Parathyroid adenoma (tissue), 2 donors: ENCODE results near the gene TMEM50B.
"Not testable (repeated sequence)": the region's sequence is repeated elsewhere in the genome, so short reads cannot be mapped to it uniquely, and the experiment has no call there.

Experiments
- H2AFZ ChIP-seq: fragments of 300-600 bp; sonication (generic); one replicate; pipeline ENCODE4 v1.7.0; 2017; ENCODE audit warnings: antibody characterized with exemption, mild to moderate bottlenecking
- H3K27ac ChIP-seq: fragments of 300-600 bp; sonication (generic); one replicate; pipeline ENCODE4 v1.7.0; 2017
- H3K27me3 ChIP-seq: fragments of 300-600 bp; sonication (generic); one replicate; pipeline ENCODE4 v1.7.0; 2017; ENCODE audit warnings: low read length; ENCODE audit not compliant: control insufficient read depth, insufficient read depth
- H3K36me3 ChIP-seq: fragments of 300-600 bp; sonication (generic); one replicate; pipeline ENCODE4 v1.7.0; 2017; ENCODE audit warnings: low read length; ENCODE audit not compliant: control insufficient read depth, insufficient read depth
- H3K4me1 ChIP-seq: fragments of 300-600 bp; sonication (generic); one replicate; pipeline ENCODE4 v1.7.0; 2017; ENCODE audit warnings: control low read depth
- H3K4me2 ChIP-seq: fragments of 300-600 bp; sonication (generic); one replicate; pipeline ENCODE4 v1.7.0; 2017; ENCODE audit warnings: low read length
- H3K4me3 ChIP-seq: fragments of 300-600 bp; sonication (generic); one replicate; pipeline ENCODE4 v1.7.0; 2017; ENCODE audit warnings: low read depth, low read length
- H3K79me2 ChIP-seq: fragments of 300-600 bp; sonication (generic); one replicate; pipeline ENCODE4 v1.7.0; 2017; ENCODE audit warnings: control low read depth
- H3K9ac ChIP-seq: fragments of 300-600 bp; sonication (generic); one replicate; pipeline ENCODE4 v1.7.0; 2017; ENCODE audit warnings: mild to moderate bottlenecking
- H3K9me3 ChIP-seq: fragments of 300-600 bp; sonication (generic); one replicate; pipeline ENCODE4 v1.7.0; 2017; ENCODE audit warnings: low read length; ENCODE audit not compliant: control insufficient read depth
- TF ChIP-seq, protein P1 (sequence below): fragments of 300-600 bp; sonication (generic); IDR thresholded peaks from one replicate; pipeline ENCODE4 v1.7.0; 2017; ENCODE audit warnings: antibody characterized with exemption, mild to moderate bottlenecking
- donor health status: primary hyperparathyroidism.

TMEM50B gene

GRCh38 chr21:33477066-33477465 is 2.7 kb downstream of the TMEM50B start:
- Histone ChIP-seq H3K27me3 (no peaks in the 10 kb centered on the region), H2AFZ (no peak overlapping the region), H3K9ac (no peak overlapping the region), H3K27ac (no peak overlapping the region), H3K4me3 (no peak overlapping the region), H3K9me3 (no peaks in the 10 kb centered on the region), H3K79me2 (peaks cover 20% of the 10 kb centered on the region), H3K4me2 (no peak overlapping the region), H3K4me1 (no peaks in the 10 kb centered on the region), H3K36me3 (no peaks in the 10 kb centered on the region)
- TF ChIP-seq, protein P1, sequence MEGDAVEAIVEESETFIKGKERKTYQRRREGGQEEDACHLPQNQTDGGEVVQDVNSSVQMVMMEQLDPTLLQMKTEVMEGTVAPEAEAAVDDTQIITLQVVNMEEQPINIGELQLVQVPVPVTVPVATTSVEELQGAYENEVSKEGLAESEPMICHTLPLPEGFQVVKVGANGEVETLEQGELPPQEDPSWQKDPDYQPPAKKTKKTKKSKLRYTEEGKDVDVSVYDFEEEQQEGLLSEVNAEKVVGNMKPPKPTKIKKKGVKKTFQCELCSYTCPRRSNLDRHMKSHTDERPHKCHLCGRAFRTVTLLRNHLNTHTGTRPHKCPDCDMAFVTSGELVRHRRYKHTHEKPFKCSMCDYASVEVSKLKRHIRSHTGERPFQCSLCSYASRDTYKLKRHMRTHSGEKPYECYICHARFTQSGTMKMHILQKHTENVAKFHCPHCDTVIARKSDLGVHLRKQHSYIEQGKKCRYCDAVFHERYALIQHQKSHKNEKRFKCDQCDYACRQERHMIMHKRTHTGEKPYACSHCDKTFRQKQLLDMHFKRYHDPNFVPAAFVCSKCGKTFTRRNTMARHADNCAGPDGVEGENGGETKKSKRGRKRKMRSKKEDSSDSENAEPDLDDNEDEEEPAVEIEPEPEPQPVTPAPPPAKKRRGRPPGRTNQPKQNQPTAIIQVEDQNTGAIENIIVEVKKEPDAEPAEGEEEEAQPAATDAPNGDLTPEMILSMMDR = no peak

GRCh38 chr21:33473344-33473743 is 6.4 kb downstream of the TMEM50B start:
- no peaks in the 10 kb centered on the region for H3K9me3 ChIP-seq
- H3K27ac ChIP-seq = no peak overlapping the region
- peaks cover 28% of the 10 kb centered on the region for H3K79me2 ChIP-seq
- H3K9ac ChIP-seq = no peak overlapping the region
- TF ChIP-seq, protein P1 = no peak
- no peak overlapping the region for H3K4me3 ChIP-seq
- H3K4me1 ChIP-seq = no peaks in the 10 kb centered on the region
- no peak overlapping the region for H3K4me2 ChIP-seq
- H3K36me3 ChIP-seq = no peaks in the 10 kb centered on the region
- no peak overlapping the region for H2AFZ ChIP-seq
- H3K27me3 ChIP-seq = no peaks in the 10 kb centered on the region

DNA sequence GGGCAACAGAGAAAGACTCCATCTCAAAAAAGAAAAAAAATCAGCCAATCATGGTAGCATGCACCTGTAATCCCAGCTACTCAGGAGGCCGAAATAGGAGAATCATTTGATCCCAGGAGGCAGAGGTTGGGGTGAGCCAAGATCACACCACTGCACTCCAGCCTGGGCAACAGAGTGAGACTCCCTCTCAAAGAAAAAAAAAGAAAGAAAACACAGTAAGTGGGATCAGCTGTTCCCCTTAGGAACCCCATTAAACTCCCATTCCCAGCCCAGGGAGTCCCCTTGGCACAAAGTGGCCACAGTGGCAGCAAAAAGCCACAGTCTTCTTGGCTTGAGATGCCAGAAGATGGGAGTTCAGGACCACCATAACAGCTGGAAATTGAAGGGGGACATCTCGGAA is 9.1 kb downstream of the TMEM50B start:
- Histone ChIP-seq H3K4me1 (no peaks in the 10 kb centered on the region), H3K36me3 (no peaks in the 10 kb centered on the region), H2AFZ (no peak overlapping the region), H3K27ac (no peak overlapping the region), H3K9ac (no peak overlapping the region), H3K27me3 (no peaks in the 10 kb centered on the region), H3K4me3 (no peak overlapping the region), H3K9me3 (no peaks in the 10 kb centered on the region), H3K4me2 (no peak overlapping the region), H3K79me2 (peaks cover 27% of the 10 kb centered on the region)
- TF ChIP-seq, protein P1 = no peak

DNA sequence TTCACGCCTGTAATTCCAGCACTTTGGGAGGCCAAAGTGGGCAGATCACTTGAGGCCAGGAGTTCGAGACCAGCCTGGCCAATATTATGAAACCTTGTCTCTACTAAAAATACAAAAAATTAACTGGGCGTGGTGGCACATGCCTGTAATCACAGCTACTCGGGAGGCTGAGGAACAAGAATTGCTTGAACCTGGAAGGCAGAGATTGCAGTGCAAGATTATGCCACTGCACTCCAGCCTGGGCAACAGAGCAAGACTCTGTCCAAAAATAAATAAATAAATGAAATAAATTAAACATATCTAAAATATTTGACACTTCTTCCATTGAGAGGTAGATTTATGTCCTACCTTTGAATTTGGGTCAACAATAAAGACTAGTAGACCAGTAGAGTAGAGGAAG is 10.6 kb downstream of the TMEM50B start:
- H3K4me1 ChIP-seq, H2AFZ ChIP-seq, H3K36me3 ChIP-seq, H3K9me3 ChIP-seq, H3K4me3 ChIP-seq, H3K27me3 ChIP-seq, H3K27ac ChIP-seq, H3K4me2 ChIP-seq, H3K9ac ChIP-seq: not testable (repeated sequence)
- H3K79me2 ChIP-seq = peaks cover 18% of the 10 kb centered on the region

DNA sequence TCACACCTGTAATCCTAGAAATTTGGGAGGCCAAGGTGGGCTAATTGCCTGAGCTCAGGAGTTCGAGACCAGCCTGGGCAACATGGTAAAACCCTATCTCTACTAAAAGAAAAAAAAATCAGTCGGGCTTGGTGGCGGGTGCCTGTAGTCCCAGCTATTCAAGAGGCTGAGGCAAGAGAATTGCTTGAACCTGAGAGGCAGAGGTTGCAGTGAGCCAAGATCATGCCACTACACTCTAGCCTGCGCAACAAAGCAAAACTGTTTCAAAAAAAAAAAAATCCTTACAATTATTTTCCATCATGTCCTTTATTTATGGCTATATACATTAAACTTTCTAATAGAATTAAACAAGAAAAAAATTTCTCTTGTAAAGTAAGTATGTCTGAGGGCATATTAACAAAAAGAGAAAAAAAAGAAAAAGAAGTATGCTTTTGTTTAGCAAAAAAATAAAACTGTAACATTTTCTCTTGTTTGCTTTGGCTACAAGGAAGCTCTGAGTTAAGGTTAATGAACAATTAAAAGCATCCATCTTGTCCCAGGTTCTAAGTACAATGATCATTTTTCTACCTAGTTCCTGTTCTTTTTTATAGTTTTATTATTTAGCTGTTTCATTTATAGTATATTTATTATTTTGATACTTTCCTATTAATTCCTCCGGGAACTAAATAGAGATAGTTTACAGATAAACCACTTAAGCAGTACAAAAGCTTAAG is 18.1 kb downstream of the TMEM50B start:
- H3K36me3 ChIP-seq = no peaks in the 10 kb centered on the region
- no peak overlapping the region for H3K27ac ChIP-seq
- TF ChIP-seq, protein P1 = no peak

More for the DNA sequence above, 18.1 kb downstream of the TMEM50B start:
- H3K9me3 ChIP-seq = no peaks in the 10 kb centered on the region
- H3K9ac ChIP-seq = no peak overlapping the region
- no peak overlapping the region for H3K4me3 ChIP-seq
- H3K4me2 ChIP-seq = no peak overlapping the region
- peaks cover 3% of the 10 kb centered on the region for H3K79me2 ChIP-seq
- H2AFZ ChIP-seq = no peak overlapping the region
- no peaks in the 10 kb centered on the region for H3K4me1 ChIP-seq
- H3K27me3 ChIP-seq = no peaks in the 10 kb centered on the region
